GM12801 (cell line): ENCODE measurements around the gene SOCS1.

Experiments
- TF ChIP-seq, protein P1 (sequence below): IDR thresholded peaks from one replicate; pipeline ENCODE4 v1.5.1; 2011; ENCODE audit warnings: control low read depth; ENCODE audit not compliant: insufficient read length; ENCODE audit errors: extremely low read depth

Gene SOCS1

GRCh38 chr16:11217651-11218603 lies 38.1 kb downstream of the SOCS1 start:
- TF ChIP-seq, protein P1, sequence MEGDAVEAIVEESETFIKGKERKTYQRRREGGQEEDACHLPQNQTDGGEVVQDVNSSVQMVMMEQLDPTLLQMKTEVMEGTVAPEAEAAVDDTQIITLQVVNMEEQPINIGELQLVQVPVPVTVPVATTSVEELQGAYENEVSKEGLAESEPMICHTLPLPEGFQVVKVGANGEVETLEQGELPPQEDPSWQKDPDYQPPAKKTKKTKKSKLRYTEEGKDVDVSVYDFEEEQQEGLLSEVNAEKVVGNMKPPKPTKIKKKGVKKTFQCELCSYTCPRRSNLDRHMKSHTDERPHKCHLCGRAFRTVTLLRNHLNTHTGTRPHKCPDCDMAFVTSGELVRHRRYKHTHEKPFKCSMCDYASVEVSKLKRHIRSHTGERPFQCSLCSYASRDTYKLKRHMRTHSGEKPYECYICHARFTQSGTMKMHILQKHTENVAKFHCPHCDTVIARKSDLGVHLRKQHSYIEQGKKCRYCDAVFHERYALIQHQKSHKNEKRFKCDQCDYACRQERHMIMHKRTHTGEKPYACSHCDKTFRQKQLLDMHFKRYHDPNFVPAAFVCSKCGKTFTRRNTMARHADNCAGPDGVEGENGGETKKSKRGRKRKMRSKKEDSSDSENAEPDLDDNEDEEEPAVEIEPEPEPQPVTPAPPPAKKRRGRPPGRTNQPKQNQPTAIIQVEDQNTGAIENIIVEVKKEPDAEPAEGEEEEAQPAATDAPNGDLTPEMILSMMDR = no peak

DNA sequence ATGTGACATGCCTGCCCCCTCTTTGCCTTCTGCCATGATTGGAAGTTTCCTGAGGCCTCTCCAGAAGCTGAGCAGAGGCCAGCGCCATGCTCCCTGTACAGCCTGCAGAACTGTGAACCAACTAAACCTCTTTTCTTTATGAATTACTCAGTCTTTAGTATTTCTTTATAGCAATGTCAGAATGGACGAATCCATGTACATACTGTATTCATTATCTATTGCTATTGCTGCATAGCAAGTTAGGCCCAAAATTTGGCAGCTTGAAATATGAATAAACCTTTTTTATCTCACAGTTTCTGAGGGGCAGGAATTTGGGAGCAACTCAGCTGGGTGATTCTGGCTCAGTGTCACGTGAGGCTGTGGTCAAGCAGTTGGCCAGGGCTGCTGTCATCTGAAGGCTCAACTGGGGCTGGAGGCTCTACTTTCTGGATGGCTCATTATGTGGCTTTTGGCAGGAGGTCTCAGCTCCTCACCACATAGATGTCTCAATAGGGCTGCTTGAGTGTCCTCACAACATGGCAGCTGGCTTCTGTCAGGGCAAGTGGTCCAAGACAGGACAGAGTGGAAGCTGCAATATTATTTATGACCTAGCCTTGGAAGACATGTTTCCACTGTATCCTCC lies 40.0 kb downstream of the SOCS1 start:
- TF ChIP-seq, protein P1 = no peak

DNA sequence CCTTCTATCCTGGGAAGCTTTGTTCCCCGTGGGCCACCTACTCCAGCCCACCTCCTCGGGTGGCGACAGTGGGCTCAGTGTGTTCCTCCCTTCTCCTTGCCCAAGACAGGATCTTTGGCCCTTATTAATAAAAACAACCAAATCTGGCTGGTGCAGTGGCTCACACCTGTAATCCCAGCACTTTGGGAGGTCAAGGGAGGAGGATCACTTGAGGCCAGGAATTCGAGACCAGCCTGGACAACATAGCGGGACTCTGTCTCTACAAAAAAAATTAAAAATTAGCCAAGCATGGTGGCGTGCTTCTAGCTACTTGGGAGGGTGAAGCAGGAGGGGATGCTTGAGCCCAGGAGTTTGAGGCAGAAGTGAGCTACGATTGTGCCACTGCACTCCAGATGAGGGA lies 42.2 kb downstream of the SOCS1 start:
- TF ChIP-seq, protein P1 = no peak

DNA sequence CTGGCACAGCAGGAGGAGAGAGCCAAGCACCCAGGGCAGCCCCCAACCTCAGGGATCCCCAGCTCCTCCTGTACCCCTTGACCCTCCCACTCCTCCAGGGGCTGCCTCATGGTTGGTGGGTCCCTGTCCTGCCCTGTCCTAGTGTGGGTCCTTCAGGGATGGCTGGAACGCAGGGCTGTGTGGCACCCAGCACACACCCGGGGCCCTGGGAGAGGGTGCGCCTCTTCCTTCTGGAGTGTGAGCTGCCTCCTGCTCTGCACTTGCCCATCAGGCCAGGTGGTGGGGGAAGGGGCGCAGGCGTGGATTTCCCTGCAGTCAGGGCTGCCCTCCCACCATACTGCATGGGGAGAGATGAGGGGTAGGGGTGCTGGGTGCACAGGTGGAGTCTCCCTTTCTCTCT lies 42.6 kb downstream of the SOCS1 start:
- TF ChIP-seq, protein P1 = no peak

GRCh38 chr16:11212798-11213196 lies 43.2 kb downstream of the SOCS1 start:
- TF ChIP-seq, protein P1 = no peak

DNA sequence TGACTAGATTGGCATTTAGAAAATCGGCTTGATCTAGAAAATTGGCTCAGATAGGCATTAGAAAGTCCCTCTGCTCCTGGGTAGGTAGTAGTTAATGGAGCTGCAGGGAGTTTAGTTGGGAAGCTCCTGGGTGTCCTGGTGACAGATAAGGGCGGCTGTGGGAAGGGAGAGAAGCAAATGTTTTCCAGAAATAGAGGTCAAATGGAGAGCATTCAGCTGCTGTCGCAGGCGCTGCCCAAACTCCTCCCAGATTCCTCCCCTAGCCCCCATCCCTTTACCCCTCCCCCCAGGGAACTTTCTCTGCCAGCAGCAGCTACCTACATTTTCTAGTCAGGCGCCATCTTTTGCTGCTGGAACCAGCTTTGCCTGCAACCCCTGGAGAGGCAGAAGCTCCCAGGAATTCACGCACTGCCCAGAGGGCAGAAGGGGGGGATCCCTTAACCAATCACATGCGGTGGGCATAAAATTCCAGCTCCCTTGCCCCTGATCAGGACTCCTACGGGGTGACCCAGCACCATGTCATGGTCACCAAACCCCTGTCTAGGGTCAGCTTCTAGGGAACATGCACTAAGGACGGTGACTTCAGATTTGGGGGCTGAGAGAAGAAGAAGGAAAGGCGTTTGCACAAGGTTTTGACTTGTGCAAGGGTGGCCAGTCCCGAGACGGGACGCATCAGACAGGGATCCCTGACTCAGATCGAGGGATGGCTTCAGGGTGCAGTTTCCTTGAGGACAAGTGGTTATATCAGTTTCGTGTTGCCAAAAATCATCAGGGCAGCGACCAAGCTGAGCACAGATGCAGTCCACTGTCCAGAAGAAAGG lies 43.8 kb downstream of the SOCS1 start:
- TF ChIP-seq, protein P1 = no peak
